GM12873 (cell line): ENCODE results near the gene GLB1L2.

Source experiments
- CTCF ChIP-seq: IDR thresholded peaks from 2 replicates; pipeline ENCODE4 v1.5.1; 2012; ENCODE audit warnings: low read depth, mild to moderate bottlenecking, moderate library complexity, low read length, control low read depth; ENCODE audit not compliant: insufficient read depth; ENCODE audit errors: missing control alignments

Gene GLB1L2

GRCh38 chr11:134340354-134340964 is 8.7 kb downstream of the GLB1L2 start:
- no peak for TF ChIP-seq CTCF

GRCh38 chr11:134341805-134342571 is 10.2 kb downstream of the GLB1L2 start:
- TF ChIP-seq CTCF: no peak

- no peak for TF ChIP-seq CTCF
Observed at GRCh38 chr11:134342572-134343340, 11.0 kb downstream of the GLB1L2 start.

- TF ChIP-seq CTCF: no peak
Observed at GRCh38 chr11:134343646-134344045, 11.9 kb downstream of the GLB1L2 start.

- no peak for TF ChIP-seq CTCF
Observed at GRCh38 chr11:134345237-134345550, 13.4 kb downstream of the GLB1L2 start.

- no peak for TF ChIP-seq CTCF
Observed at GRCh38 chr11:134346101-134346975, 14.6 kb downstream of the GLB1L2 start.

GRCh38 chr11:134346976-134347350 is 15.2 kb downstream of the GLB1L2 start:
- TF ChIP-seq CTCF: no peak
